Stimulated activated CD8-positive, alpha-beta memory T cell treated with anti-CD3 and anti-CD28 coated beads, Interleukin-4, amount 100 ng/mL, for 48 hours (primary cell): ENCODE results near the gene PEMT.
A peak's percentile ranks its signal among the peaks of the same experiment; 100 is the strongest.
"Not testable (repeated sequence)": the region's sequence is repeated elsewhere in the genome, so short reads cannot be mapped to it uniquely, and the experiment has no call there.

Source experiments
- DNase-seq: peaks from one replicate; pipeline ENCODE4 v3.0.0-alpha.2; 2020

The PEMT gene

GRCh38 chr17:17498606-17499301 is 92.8 kb downstream of the PEMT start:
- DNase-seq = no peak

GRCh38 chr17:17497845-17498520 is 93.5 kb downstream of the PEMT start:
- no peak for DNase-seq

DNA sequence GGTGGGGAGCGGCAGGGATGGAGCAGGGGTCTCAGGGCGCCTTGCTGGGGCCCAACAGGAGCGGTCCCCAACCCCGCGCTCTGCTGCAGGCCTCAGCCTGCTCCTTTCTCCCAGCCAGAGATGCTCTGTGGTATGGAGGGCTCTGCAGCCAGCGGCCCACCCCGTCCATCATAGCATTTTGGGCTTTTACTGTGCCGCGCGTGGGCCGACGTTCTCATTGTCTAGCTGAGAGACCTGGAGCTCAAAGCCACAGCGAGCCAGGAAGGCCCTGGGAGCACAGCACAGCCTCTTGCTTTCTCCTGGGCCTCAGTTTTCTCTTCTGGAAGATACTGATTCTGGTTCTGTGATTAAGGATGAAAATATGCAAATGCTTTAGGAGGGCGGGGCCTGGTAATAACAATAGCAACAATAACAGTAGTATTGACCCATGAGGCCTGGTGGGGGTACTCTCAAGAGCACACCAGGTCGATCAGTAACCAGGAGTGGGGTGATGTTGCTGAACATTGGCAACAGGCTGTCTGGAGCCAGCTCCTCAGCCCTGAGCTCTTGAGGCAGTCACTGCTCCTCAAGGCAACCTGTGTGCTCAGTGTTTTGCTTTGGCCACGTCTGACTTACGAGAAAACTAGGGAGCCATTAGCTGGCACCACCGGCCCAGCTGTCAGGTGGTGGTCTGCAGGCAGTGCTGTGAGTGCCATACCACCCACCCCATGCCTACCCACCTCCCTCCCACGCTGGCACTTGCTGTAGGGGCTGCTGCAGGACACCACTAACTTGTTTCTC is 94.3 kb downstream of the PEMT start:
- DNase-seq = no peak

DNA sequence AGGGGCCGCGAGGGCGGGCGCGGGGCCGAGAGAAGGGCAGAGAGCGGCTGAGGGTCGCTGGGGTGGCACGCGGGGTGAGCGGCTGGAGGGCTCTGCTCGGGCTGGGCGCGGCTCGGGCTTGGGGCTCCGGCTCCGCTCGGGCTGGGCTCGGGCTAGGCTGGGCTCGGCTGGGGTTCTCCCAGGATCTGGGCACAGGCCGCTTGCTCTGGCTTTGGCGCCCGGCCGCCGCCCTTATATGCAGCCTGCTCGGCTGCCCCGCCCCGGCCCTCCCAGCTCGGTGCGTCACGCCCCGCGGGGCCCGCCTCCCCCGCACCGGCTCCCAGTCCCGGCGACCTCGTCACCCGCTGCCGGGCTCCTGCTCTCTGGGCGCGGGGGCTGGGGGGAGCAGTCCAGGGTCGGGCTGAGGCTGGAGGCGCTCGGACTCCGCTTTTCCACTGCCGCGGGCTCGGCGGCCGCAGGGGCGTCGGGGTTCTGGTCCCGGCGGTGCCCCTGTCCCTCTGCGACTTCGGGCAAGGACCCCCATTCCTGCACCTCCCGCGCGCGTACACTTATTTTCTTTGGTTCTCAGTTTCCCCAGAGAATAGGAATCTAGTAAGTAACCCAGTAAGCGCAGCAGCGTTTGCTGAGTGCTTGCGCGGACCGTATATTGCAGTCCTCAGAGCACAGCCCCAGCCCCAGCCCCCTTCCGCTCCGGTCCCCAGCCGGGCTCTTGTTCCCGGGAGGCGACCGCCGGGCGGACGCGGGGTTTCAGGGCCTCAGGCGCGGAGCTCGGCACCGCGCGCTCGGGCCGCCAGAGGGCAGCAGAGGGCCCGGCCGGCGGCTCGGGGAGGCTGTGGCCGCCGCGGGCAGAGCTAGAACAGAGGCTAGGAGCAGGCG is 95.1 kb downstream of the PEMT start, which contains the start of gene RASD1:
TSS of gene RASD1 (minus strand) at position 207 of the 876 bp plus-strand sequence. CDS start 214 bp downstream, outside the sequence.
- peak; percentile 85 for DNase-seq

- DNase-seq = peak; percentile 58
Measured at GRCh38 chr17:17495536-17496188, 95.8 kb downstream of the PEMT start.

DNA sequence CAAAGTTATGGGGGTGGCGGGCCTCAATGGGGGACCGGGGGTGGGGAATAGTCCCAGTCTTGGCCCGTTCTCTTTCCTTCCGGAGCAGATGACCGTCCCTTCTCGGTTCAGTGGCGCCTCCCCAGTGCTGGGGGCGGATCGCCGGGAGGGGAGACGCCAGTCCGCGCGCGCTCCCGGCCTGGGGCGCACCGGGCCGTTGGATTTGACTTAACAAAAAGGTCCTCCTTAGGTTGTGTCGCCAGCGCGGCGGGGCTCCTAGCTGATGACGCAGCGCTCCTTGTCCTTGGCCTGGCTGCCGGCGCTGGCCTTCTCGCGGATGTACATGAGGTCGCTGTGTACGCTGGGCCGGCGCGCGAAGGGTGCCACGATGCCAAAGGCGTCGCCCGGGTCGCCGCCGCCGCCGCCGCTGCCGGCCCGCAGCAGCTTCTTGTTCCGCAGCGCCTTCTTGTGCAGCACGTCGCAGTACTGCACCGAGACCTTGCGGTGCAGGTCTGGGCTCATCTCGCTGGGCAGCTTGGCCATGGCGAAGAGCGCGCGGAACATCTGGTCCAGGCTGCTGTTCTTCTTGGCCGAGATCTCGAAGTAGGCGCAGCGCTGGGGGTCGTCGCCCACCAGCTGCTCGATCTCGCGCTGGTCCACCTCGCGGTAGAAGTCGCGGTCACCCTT is 96.5 kb downstream of the PEMT start:
- peak; percentile 45 for DNase-seq

DNA sequence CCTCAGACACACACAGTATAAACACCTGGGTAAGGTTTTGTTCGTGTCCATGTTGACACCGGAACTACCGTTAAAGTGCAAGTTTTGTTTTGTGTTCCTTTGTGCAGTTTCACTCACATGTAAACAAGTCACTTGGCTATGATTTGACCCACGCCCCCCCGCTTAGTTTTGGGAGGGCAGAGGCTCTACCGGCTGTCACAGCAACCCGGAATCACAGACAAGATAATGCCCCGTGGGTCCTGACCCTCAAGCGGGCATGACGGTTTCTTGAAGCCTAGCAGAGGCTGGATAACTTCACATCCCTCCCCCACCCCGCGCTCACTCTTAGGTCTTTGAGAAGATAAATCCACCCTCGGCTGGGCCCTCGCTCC is 97.0 kb downstream of the PEMT start:
- DNase-seq = no peak

GRCh38 chr17:17493986-17494466 is 97.5 kb downstream of the PEMT start:
- DNase-seq = no peak

GRCh38 chr17:17493249-17493985 is 98.1 kb downstream of the PEMT start:
- DNase-seq = no peak

DNA sequence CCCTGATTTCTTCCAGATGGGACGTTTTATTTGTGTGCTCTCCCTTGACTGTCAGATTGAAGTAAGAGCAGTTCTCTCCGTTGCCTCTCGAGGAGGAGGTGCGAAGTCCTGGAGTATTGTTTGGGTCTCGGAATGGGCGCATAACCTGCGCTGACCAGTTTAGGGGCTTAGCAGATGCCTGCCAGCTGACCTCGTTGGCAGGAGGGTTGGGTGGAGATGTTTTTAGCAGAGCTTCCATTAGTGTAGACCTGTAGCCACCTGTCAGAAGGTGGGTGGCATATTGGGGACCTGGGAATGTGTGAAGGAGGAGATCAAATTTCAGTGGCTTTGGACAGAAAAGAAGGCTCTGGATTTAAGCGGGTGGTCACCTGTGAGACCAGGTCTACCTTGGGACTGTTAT is 98.9 kb downstream of the PEMT start:
- DNase-seq = no peak

- no peak for DNase-seq
Measured at GRCh38 chr17:17492085-17492484, 99.4 kb downstream of the PEMT start.

- no peak for DNase-seq
Measured at GRCh38 chr17:17491546-17491988, 99.9 kb downstream of the PEMT start.

DNA sequence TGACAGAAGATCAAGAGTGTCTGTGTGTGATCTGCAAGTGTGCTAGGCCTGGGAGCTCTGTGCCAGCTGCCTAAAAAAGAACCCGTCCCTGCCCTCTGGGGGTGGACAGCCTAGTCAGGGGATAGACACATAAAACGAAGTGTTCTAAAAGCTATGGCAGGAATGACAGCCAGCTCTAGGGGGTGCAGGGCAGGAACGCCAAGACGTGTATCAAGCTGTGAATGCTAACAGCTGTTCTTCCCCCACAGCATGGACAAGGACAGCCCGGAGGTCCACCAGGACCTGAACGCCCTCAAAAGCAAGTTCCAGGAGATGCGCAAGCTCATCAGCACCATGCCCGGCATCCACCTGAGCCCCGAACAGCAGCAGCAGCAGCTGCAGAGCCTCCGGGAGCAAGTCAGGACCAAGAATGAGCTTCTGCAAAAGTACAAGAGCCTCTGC is 100.5 kb downstream of the PEMT start:
- DNase-seq = no peak

DNA sequence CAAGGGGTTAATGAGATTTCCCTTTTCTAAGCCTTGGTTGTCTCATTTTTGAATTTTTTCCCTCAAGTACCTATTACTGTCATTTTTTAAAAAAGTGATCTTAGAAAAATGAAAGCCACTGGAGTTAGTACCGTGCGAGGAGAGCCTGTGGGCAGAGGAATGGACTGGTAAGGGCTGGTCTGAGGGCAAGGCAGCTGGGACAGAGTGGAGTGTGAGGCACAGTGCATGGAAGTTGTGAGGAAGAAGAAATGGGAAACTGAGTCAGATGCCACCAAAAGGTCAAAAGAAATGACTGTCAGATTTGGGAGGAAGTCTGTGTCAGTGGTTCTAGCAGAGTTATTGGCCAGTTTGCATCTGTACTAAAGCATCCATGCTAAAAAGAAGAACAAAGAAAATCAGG is 103.5 kb downstream of the PEMT start:
- DNase-seq = no peak

DNA sequence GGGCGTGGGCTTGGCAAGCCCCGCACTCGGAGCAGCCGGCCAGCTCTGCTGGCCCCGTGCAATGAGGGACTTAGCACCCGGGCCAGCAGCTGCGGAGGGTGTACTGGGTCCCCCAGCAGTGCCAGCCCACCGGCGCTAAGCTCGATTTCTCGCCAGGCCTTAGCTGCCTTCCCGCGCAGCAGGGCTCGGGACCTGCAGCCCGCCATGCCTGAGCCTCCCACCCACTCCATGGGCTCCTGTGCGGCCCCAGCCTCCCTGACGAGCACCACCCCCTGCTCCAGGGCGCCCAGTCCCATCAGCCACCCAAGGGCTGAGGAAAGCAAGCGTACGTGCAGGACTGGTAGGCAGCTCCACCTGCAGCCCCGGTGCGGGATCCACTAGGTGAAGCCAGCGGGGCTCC is 105.1 kb downstream of the PEMT start:
- DNase-seq = not testable (repeated sequence)

DNA sequence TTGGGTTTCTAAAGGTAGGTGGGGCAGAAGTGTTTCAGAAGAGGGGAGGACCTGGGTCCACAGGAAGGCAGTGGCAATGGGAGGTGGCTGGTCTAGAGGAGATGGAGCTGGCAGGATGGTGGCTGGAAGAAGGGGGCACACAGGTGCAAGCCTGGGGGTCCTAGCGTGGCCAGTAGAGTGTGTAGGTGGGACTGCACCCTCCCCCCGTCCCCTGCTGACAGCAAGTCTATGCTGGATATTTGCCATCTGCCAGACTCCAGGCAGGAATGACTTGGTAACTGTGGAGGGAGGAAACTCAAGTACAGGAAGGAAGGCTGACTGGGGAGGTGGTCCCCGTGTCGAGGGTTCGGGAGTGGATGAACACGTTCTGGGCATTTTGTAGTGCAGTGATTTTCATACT is 106.1 kb downstream of the PEMT start:
- no peak for DNase-seq

GRCh38 chr17:17484451-17484899 is 107.0 kb downstream of the PEMT start:
- peak; percentile 75 for DNase-seq

DNA sequence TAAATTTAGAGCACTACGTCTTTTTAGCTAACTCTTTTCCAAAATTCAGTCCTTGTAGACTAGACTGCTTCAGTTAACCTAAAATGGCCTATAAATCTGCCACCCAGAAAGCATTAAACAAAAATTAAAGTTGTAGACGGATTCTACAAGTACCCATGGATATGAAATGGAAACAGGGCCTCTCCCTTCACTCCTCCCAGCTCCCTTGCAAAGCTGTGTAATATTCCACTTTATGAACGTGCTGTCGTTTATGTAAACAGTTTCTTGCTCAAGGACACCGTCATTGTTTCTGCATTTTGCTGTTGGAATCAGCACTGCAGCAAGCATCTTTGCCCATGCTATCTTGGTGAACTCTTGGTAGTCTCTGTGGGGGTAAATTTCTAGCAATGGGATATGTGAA is 109.6 kb downstream of the PEMT start:
- DNase-seq = no peak

DNA sequence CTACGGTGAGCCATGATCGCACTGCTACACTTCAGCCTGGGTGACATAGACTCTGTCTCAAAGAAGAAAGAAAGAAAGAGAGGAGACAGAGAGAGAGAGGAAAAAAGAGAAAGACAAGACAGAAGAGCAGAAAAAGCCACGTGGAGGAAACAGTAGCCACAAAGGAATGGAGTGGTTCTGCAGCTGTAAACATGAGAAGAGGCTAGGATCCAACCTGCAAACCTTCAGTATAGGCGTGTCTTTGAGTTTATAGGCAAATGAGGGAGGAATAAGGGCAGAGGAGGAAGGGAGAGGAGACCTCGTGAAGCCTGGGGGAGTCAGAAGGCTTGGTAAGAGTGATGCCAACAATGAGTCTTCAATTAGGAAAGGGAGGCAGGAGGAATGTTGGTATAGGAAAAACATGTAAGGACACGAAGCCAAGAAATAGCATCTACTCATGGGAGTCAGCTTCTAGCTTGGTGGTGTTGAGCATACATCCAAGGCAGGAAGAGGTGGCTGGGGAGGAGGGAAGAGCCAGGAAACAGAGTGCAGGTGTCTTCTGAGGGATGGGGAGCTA is 110.8 kb downstream of the PEMT start:
- no peak for DNase-seq

GRCh38 chr17:17479209-17479608 is 112.3 kb downstream of the PEMT start:
- DNase-seq = no peak
